Anterior cingulate cortex (tissue), 58 donors: ENCODE data around the gene TESMIN.

Experiments
- DNase-seq, 58 donors: peaks; one replicate each; lab custom pipeline; 2025; lab: John Stamatoyannopoulos, UW

TESMIN gene

GRCh38 chr11:68751331-68751856, at the start of gene TESMIN:
Gene TESMIN, minus strand, starts transcription at chr11:68751520. Its CDS starts 860 bp downstream, at chr11:68750660.
- peak in 44 of 58 donors; percentile 1 to 70 (median 22) for DNase-seq

GRCh38 chr11:68798221-68798813, 47.0 kb upstream of the TESMIN start:
- peak in 1 of 58 donors; percentile 4 for DNase-seq

GRCh38 chr11:68796801-68797200, 45.5 kb upstream of the TESMIN start:
- peak in 13 of 58 donors; percentile 1 to 26 (median 5) for DNase-seq

- no peak for DNase-seq
These were observed 41.2 kb upstream of the TESMIN start for GRCh38 chr11:68792400-68792966.

- DNase-seq: no peak
These were observed 33.3 kb upstream of the TESMIN start for GRCh38 chr11:68784653-68785052.

- no peak for DNase-seq
These were observed 32.0 kb upstream of the TESMIN start for GRCh38 chr11:68783216-68783821.

- DNase-seq: no peak
These were observed 31.4 kb upstream of the TESMIN start for GRCh38 chr11:68782711-68783110.

- no peak for DNase-seq
These were observed 29.5 kb upstream of the TESMIN start for GRCh38 chr11:68780829-68781228.

GRCh38 chr11:68778205-68778604, 26.9 kb upstream of the TESMIN start:
- DNase-seq: no peak

GRCh38 chr11:68776442-68777235, 25.3 kb upstream of the TESMIN start:
- DNase-seq: no peak

GRCh38 chr11:68775951-68776388, 24.6 kb upstream of the TESMIN start:
- no peak for DNase-seq

- no peak for DNase-seq
These were observed 22.9 kb upstream of the TESMIN start for GRCh38 chr11:68774194-68774585.

- no peak for DNase-seq
These were observed 22.3 kb upstream of the TESMIN start for GRCh38 chr11:68773521-68774193.

- no peak for DNase-seq
These were observed 21.6 kb upstream of the TESMIN start for GRCh38 chr11:68772936-68773335.

GRCh38 chr11:68770781-68771180, 19.5 kb upstream of the TESMIN start:
- DNase-seq: no peak

GRCh38 chr11:68767672-68768071, 16.4 kb upstream of the TESMIN start:
- no peak for DNase-seq

GRCh38 chr11:68766786-68767185, 15.5 kb upstream of the TESMIN start:
- DNase-seq: no peak

GRCh38 chr11:68764746-68765145, 13.4 kb upstream of the TESMIN start:
- DNase-seq: no peak

- DNase-seq: no peak
These were observed 12.8 kb upstream of the TESMIN start for GRCh38 chr11:68763926-68764657.
